HEK293 (cell line): ENCODE measurements around the gene ZFYVE21.

Source experiments
- CTCF ChIA-PET: fragments of 350-600 bp; formaldehyde crosslinking; extraction: SDS; loops from one replicate; lab custom pipeline; 2021; ENCODE audit warnings: antibody characterized with exemption; lab: Yijun Ruan, JAX
- POLR2A ChIA-PET: fragments of 300-600 bp; formaldehyde crosslinking; extraction: SDS; loops from one replicate; lab custom pipeline; 2020; ENCODE audit warnings: antibody characterized with exemption, inconsistent platforms; lab: Yijun Ruan, JAX
- H3K27ac ChIP-seq: fragments of 200-500 bp; sonication (Bioruptor generic); 2 replicates; pipeline ENCODE4 v1.5.1; 2014; ENCODE audit warnings: low read depth, low read length, control low read depth, inconsistent platforms; ENCODE audit errors: extremely low read depth
- H3K36me3 ChIP-seq, 2 experiments: fragments of 200-500 bp in 1 of 2; sonication (Bioruptor generic) in 1 of 2; 1 replicate in 1 of 2; 2 replicates in 1 of 2; pipeline ENCODE4 v1.5.1; 2014 to 2017; ENCODE audit warnings: inconsistent platforms in 2 of 2, low read length in 2 of 2; ENCODE audit not compliant: control insufficient read depth in 2 of 2, insufficient read depth in 1 of 2
- H3K4me1 ChIP-seq: fragments of 200-500 bp; sonication (Bioruptor generic); 2 replicates; pipeline ENCODE4 v1.5.1; 2014; ENCODE audit warnings: mild to moderate bottlenecking, low read length, inconsistent platforms; ENCODE audit not compliant: control insufficient read depth, insufficient read depth
- H3K4me3 ChIP-seq: 2 replicates; pipeline ENCODE4 v1.5.1; 2011; ENCODE audit warnings: low read depth, mild to moderate bottlenecking, control low read depth, low read length, moderate library complexity
- H3K9me3 ChIP-seq: fragments of 200-500 bp; sonication (Bioruptor generic); 2 replicates; pipeline ENCODE4 v1.5.1; 2014; ENCODE audit warnings: low read depth, low read length, inconsistent platforms; ENCODE audit not compliant: control insufficient read depth, insufficient read depth
- TSHZ1 ChIP-seq: fragments of 450-650 bp; formaldehyde crosslinking; IDR thresholded peaks from 2 replicates; pipeline ENCODE4 v1.5.1; 2016; ENCODE audit warnings: missing biosample characterization, missing genetic modification characterization, borderline replicate concordance
- YY1 ChIP-seq: fragments of 450-650 bp; formaldehyde crosslinking; IDR thresholded peaks from 2 replicates; pipeline ENCODE4 v1.5.1; 2018; ENCODE audit warnings: missing biosample characterization, missing genetic modification characterization
- ZBTB10 ChIP-seq: fragments of 450-650 bp; formaldehyde crosslinking; IDR thresholded peaks from 2 replicates; pipeline ENCODE4 v1.5.1; 2016; ENCODE audit warnings: missing biosample characterization, missing genetic modification characterization
- ZBTB7A ChIP-seq: fragments of 450-650 bp; formaldehyde crosslinking; IDR thresholded peaks from 2 replicates; pipeline ENCODE4 v1.5.1; 2016; ENCODE audit warnings: low read depth, missing biosample characterization, missing genetic modification characterization
- ZFP69B ChIP-seq: fragments of 450-650 bp; formaldehyde crosslinking; IDR thresholded peaks from 2 replicates; pipeline ENCODE4 v1.5.1; 2016; ENCODE audit warnings: missing biosample characterization, missing genetic modification characterization
- ZIC2 ChIP-seq: fragments of 450-650 bp; formaldehyde crosslinking; IDR thresholded peaks from 2 replicates; pipeline ENCODE4 v1.5.1; 2016; ENCODE audit warnings: missing biosample characterization, missing genetic modification characterization
- ZNF138 ChIP-seq: fragments of 450-650 bp; formaldehyde crosslinking; IDR thresholded peaks from 2 replicates; pipeline ENCODE4 v1.5.1; 2016; ENCODE audit warnings: missing biosample characterization, missing genetic modification characterization, borderline replicate concordance
- ZNF37A ChIP-seq: fragments of 450-650 bp; IDR thresholded peaks from 2 replicates; pipeline ENCODE4 v1.5.1; 2018; ENCODE audit warnings: missing biosample characterization, missing genetic modification characterization
- ZNF394 ChIP-seq: fragments of 450-650 bp; formaldehyde crosslinking; IDR thresholded peaks from 2 replicates; pipeline ENCODE4 v1.5.1; 2016; ENCODE audit warnings: missing biosample characterization, missing genetic modification characterization, mild to moderate bottlenecking, moderate library complexity, borderline replicate concordance
- ZNF623 ChIP-seq: fragments of 450-650 bp; formaldehyde crosslinking; IDR thresholded peaks from 2 replicates; pipeline ENCODE4 v1.5.1; 2016; ENCODE audit warnings: missing biosample characterization, missing genetic modification characterization
- ZSCAN18 ChIP-seq: fragments of 450-650 bp; formaldehyde crosslinking; IDR thresholded peaks from 2 replicates; pipeline ENCODE4 v1.5.1; 2016; ENCODE audit warnings: missing biosample characterization, missing genetic modification characterization
- ZSCAN30 ChIP-seq: fragments of 450-650 bp; IDR thresholded peaks from 2 replicates; pipeline ENCODE4 v1.5.1; 2018; ENCODE audit warnings: missing biosample characterization, mild to moderate bottlenecking, missing genetic modification characterization, moderate library complexity
- TF ChIP-seq, protein P1 (sequence below): fragments of 450-650 bp; IDR thresholded peaks from 2 replicates; pipeline ENCODE4 v1.5.1; 2018; ENCODE audit warnings: missing biosample characterization, missing genetic modification characterization
- TF ChIP-seq, protein P2 (sequence below): fragments of 450-650 bp; formaldehyde crosslinking; IDR thresholded peaks from 2 replicates; pipeline ENCODE4 v1.5.1; 2017; ENCODE audit warnings: missing biosample characterization, missing genetic modification characterization

Gene ZFYVE21

GRCh38 chr14:103739466-103739792 is 23.8 kb downstream of the ZFYVE21 start (continued):
- TF ChIP-seq ZBTB7A: no peak
- no peak for TF ChIP-seq ZBTB10 (tag by site-specific recombination)

GRCh38 chr14:103739793-103740501 is 24.3 kb downstream of the ZFYVE21 start:
- ChIA-PET CTCF (no interaction called here), POLR2A (no interaction called here)

More at GRCh38 chr14:103739793-103740501, 24.3 kb downstream of the ZFYVE21 start:
- peaks cover 0 to 89% of the 10 kb centered on the region in 2 experiments; a peak in 2 of 3 replicates for H3K36me3 ChIP-seq
- H3K4me1 ChIP-seq: no peaks in the 10 kb centered on the region
- H3K4me3 ChIP-seq: no peak overlapping the region
- H3K9me3 ChIP-seq: no peaks in the 10 kb centered on the region
- no peak for TF ChIP-seq ZIC2 (tag by site-specific recombination)
- TF ChIP-seq ZSCAN18 (tag by site-specific recombination): no peak
- TF ChIP-seq ZSCAN30 (tag by site-specific recombination): no peak
- TF ChIP-seq ZNF138 (tag by site-specific recombination): no peak
- no peak for TF ChIP-seq ZNF394 (tag by site-specific recombination)
- no peak for TF ChIP-seq YY1 (tag by site-specific recombination)
- no peak for TF ChIP-seq TSHZ1
- TF ChIP-seq, protein P1, sequence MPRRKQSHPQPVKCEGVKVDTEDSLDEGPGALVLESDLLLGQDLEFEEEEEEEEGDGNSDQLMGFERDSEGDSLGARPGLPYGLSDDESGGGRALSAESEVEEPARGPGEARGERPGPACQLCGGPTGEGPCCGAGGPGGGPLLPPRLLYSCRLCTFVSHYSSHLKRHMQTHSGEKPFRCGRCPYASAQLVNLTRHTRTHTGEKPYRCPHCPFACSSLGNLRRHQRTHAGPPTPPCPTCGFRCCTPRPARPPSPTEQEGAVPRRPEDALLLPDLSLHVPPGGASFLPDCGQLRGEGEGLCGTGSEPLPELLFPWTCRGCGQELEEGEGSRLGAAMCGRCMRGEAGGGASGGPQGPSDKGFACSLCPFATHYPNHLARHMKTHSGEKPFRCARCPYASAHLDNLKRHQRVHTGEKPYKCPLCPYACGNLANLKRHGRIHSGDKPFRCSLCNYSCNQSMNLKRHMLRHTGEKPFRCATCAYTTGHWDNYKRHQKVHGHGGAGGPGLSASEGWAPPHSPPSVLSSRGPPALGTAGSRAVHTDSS (tag by site-specific recombination): no peak
- no peak for TF ChIP-seq ZFP69B
- TF ChIP-seq, protein P2, sequence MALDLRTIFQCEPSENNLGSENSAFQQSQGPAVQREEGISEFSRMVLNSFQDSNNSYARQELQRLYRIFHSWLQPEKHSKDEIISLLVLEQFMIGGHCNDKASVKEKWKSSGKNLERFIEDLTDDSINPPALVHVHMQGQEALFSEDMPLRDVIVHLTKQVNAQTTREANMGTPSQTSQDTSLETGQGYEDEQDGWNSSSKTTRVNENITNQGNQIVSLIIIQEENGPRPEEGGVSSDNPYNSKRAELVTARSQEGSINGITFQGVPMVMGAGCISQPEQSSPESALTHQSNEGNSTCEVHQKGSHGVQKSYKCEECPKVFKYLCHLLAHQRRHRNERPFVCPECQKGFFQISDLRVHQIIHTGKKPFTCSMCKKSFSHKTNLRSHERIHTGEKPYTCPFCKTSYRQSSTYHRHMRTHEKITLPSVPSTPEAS: no peak
- no peak for TF ChIP-seq ZNF37A (tag by site-specific recombination)
- TF ChIP-seq ZNF623 (tag by site-specific recombination): no peak
- H3K27ac ChIP-seq: no peak overlapping the region
